T follicular helper cell (primary cell): ENCODE measurements around the gene MAP7.
"Not testable (repeated sequence)": the region's sequence is repeated elsewhere in the genome, so short reads cannot be mapped to it uniquely, and the experiment has no call there.

Experiments
- DNase-seq: peaks from one replicate; pipeline ENCODE4 v3.0.0-alpha.2; 2020; ENCODE audit warnings: low read depth
- total RNA-seq, 2 experiments: gene quantifications; one replicate each; lab custom pipeline; 2026; lab: John Stamatoyannopoulos, UW

MAP7 gene
- total RNA-seq = 2.1 to 2.3 reads per million in 2 experiments

- DNase-seq = peak; percentile 50
Measured at GRCh38 chr6:136550330-136551071, at the start of gene MAP7. Gene MAP7, minus strand, starts transcription at chr6:136550422. Its CDS starts 14 bp downstream, at chr6:136550408.

- no peak for DNase-seq
Measured at GRCh38 chr6:136599329-136600011, 49.2 kb upstream of the MAP7 start.

- DNase-seq = no peak
Measured at GRCh38 chr6:136598048-136598447, 47.8 kb upstream of the MAP7 start.

- DNase-seq = no peak
Measured at GRCh38 chr6:136594671-136595070, 44.4 kb upstream of the MAP7 start.

- no peak for DNase-seq
Measured at GRCh38 chr6:136593748-136594490, 43.7 kb upstream of the MAP7 start.

- DNase-seq = no peak
Measured at GRCh38 chr6:136592930-136593673, 42.9 kb upstream of the MAP7 start.

- DNase-seq = no peak
Measured at GRCh38 chr6:136591617-136592016, 41.4 kb upstream of the MAP7 start.

GRCh38 chr6:136590846-136591245 lies 40.6 kb upstream of the MAP7 start:
- not testable (repeated sequence) for DNase-seq

- DNase-seq = no peak
Measured at GRCh38 chr6:136587527-136587926, 37.3 kb upstream of the MAP7 start.

- no peak for DNase-seq
Measured at GRCh38 chr6:136586295-136586694, 36.1 kb upstream of the MAP7 start.

GRCh38 chr6:136585523-136585922 lies 35.3 kb upstream of the MAP7 start:
- DNase-seq = not testable (repeated sequence)

GRCh38 chr6:136584290-136584689 lies 34.1 kb upstream of the MAP7 start:
- not testable (repeated sequence) for DNase-seq

- DNase-seq = no peak
Measured at GRCh38 chr6:136582711-136583471, 32.7 kb upstream of the MAP7 start.

- no peak for DNase-seq
Measured at GRCh38 chr6:136579800-136580199, 29.6 kb upstream of the MAP7 start.

GRCh38 chr6:136576821-136577220 lies 26.6 kb upstream of the MAP7 start:
- DNase-seq = no peak

GRCh38 chr6:136571496-136571895 lies 21.3 kb upstream of the MAP7 start:
- no peak for DNase-seq

- DNase-seq = no peak
Measured at GRCh38 chr6:136571065-136571464, 20.8 kb upstream of the MAP7 start.

- DNase-seq = no peak
Measured at GRCh38 chr6:136568129-136568528, 17.9 kb upstream of the MAP7 start.

GRCh38 chr6:136567688-136568087 lies 17.5 kb upstream of the MAP7 start:
- no peak for DNase-seq

GRCh38 chr6:136566851-136567250 lies 16.6 kb upstream of the MAP7 start:
- DNase-seq = no peak

- no peak for DNase-seq
Measured at GRCh38 chr6:136566007-136566487, 15.8 kb upstream of the MAP7 start.
